ENCODE results near the gene HOXA13.

DNA sequence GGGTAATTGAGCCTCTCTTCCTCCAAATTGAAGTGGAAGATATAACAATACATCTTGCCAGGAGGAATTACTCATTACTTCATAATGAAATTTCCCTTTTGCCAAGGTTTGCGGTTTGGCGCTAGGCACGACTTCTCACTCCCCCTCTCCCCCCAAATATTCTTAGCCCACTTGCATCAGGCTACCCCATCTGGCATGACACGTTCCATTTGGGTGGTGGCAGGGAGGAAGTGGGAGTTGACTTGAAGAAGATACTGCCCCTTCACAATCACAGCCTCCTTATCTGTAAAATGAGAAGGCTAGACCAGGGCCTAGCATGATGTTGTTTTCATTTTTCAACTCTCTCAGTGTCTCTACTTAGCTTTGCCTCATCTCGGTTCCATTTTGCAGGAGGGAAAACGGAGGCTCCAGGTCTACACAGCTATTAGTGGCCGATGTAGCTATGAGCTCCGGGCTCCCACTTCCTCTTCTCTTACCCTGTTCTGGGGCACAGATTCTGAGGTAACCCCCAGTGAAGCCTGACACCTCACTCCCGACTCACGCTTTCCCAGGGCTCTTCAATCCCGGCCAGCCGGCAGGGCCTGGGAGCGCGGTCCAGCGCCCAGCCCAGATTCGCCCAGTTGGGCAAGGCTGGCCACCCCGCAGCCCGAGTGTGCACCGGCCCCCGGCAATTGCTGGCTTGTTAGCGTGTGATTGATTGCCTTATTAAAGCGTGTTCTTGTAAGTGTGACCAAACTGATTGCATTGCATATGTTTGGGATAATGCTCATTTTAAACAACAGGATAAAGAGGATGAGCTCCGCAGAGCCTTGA lies 49.2 kb upstream of the HOXA13 start:
- TF ChIP-seq POLR2A (IDR thresholded peaks at IDR 0.05; ENCODE audit: low read depth, low read length) = no peak
- TF ChIP-seq POLR2AphosphoS5 (IDR thresholded peaks at IDR 0.05; ENCODE audit: low read depth, low read length) = no peak
- TF ChIP-seq TAF1 (IDR thresholded peaks at IDR 0.05; ENCODE audit: borderline replicate concordance, low read depth, low read length) = no peak
